ENCODE measurements around the gene ARHGEF17.
"Not testable (repeated sequence)": the region's sequence is repeated elsewhere in the genome, so short reads cannot be mapped to it uniquely, and the experiment has no call there.

Gene ARHGEF17

DNA sequence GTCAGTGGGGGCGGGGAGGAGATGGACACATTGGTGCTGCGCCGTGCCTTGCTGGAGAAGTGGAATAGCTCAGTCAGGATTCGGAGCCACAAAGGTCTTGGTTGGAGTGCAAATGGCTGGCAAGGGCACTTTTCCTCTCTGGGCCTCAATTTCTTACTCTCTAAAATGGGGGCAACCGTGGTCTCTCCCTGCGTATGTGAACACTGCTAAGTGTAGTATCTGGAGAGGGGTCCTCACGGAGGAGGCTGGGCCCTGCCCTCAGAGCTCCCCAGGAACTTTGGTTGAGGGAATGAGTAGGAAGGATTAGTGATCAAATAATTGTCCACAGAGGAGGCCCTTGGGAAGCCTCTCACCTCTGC lies 35.4 kb upstream of the ARHGEF17 start:
- no peak for DNase-seq

DNA sequence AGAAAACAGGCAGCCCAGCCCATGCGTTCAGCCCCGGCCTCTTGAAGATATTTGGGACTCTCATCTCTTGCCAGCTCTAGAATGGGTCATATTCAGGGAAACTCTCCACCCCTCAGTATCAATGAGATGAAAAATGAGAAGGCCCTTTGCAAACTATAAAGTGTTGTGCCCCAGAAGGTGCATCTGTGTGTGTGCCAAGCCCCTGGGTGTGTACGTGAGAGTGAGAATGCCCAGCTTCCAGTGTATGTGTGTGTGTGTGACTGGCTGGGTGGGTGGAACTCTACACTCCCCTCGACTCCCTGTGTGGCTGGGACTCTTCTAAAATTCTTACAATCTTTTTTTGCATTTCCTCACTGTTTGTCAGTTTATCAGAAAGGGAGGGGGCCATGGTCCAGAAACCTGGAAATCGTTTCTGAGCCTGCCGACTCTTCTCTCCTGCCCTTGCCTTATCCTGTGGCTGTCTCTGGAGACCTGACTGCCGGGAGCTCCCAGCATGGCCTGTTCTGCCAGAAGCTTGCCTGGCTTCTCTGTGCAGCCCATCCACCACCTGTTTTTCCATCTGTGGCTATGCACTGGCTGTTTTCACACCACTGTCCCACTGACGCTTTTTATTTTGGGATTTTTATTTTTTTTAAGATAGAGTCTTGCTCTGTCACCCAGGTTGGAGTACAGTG lies 34.7 kb upstream of the ARHGEF17 start:
- no peak for DNase-seq

DNA sequence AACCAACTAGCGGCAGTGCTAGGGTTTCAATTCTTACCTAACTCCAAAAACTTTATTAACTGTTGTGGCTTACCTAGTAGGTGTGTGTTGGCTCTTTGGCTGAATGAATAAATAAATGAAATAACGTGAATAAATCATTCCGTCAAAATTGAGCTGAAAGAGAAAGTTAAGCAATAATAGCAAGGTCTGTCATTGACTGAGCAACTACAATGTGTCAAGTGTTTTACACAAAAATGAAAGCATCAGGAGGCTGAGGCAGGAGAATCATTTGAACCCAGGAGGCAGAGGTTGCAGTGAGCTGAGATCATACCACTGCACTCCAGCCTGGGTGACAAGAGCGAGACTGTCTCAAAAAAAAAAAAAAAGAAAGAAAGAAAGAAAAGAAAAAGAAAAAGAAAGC lies 33.9 kb upstream of the ARHGEF17 start:
- DNase-seq, result not testable (repeated sequence)

GRCh38 chr11:73274722-73275380 lies 33.2 kb upstream of the ARHGEF17 start:
- no peak for DNase-seq

GRCh38 chr11:73275381-73275750 lies 32.7 kb upstream of the ARHGEF17 start:
- DNase-seq, result no peak

DNA sequence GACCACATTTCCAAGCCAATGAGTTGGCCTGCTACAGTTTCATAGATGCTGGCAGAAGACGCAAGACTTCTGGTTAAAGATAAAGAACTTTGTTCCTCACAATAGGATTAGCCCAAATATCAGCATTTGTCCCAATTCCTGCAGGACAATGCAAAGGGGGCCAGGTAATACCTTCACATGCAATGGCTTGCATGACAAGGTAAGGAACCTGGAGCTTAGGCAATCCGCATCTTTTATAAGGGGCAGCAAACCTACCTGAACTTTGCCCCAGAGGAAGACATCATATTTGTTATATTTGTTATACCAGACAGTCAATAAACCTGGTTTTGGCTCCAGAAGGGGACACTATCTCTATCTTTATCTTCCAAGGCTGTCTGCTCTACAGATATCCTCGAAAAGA lies 30.6 kb upstream of the ARHGEF17 start:
- DNase-seq, result no peak

GRCh38 chr11:73280626-73281025 lies 27.4 kb upstream of the ARHGEF17 start:
- DNase-seq, result no peak

- no peak for DNase-seq
These were observed 26.8 kb upstream of the ARHGEF17 start for GRCh38 chr11:73281201-73281741.

GRCh38 chr11:73281796-73282660 lies 26.0 kb upstream of the ARHGEF17 start:
- no peak for DNase-seq

DNA sequence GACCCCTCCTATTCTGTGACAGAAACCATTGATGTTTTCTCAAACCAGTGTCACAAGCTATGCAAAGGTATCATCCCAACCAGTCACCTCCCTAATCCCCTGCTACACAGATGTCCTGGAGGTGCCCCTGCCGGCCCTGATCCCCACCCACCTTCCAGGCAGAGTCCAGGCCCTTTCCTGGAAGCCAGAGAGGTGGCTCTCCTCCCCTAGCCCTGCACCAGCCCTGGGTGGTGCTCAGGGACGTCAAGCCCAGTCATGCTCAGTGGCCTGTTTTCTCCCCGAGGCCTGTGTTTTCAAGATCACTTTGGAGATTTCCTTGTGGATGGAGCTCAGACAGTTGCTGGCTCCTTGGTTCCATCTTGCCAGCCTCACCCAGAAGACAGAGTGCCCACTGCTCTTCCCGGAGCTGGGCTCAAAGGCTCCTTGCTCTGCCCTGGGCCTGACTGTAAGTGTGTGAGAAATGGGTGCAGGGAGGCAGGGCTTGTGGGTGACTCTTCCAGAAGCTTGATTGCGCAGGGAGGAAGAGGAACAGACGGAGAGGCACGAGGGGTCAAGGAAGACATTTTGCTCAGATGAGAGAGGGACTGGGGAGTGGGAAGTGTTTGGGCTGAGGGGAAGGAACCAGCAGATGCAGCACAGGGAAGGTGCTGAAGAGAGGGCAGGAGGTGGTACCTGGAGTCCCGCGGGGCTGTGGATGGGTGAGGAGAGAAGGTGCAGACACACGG lies 24.6 kb upstream of the ARHGEF17 start:
- DNase-seq, result no peak

DNA sequence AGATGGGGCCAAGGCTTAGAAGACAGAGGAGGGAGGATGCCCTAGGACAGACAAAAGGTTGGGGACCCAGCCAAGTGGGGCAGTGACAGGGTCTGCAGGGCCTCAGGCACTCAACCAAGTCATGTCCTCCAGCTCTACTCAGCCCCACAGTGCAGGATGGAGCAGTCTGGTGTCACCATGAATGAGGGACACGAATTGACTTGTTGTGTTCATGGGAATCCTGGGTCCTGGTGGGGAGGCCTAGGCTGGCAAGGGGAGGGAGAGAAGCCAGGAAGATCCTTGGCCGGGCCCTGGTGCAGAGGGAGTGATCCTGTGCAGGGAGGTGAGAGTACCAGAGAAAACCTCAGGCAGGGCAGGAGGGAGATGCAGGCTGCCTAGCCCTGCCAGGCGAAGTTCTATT lies 24.0 kb upstream of the ARHGEF17 start:
- DNase-seq, result no peak

- DNase-seq, result no peak
These were observed 22.4 kb upstream of the ARHGEF17 start for GRCh38 chr11:73285721-73286120.

- no peak for DNase-seq
These were observed 21.8 kb upstream of the ARHGEF17 start for GRCh38 chr11:73286240-73286810.

- DNase-seq, result peak; percentile 9
These were observed 20.5 kb upstream of the ARHGEF17 start for GRCh38 chr11:73287400-73288101.

- no peak for DNase-seq
These were observed 19.7 kb upstream of the ARHGEF17 start for GRCh38 chr11:73288192-73288872.

DNA sequence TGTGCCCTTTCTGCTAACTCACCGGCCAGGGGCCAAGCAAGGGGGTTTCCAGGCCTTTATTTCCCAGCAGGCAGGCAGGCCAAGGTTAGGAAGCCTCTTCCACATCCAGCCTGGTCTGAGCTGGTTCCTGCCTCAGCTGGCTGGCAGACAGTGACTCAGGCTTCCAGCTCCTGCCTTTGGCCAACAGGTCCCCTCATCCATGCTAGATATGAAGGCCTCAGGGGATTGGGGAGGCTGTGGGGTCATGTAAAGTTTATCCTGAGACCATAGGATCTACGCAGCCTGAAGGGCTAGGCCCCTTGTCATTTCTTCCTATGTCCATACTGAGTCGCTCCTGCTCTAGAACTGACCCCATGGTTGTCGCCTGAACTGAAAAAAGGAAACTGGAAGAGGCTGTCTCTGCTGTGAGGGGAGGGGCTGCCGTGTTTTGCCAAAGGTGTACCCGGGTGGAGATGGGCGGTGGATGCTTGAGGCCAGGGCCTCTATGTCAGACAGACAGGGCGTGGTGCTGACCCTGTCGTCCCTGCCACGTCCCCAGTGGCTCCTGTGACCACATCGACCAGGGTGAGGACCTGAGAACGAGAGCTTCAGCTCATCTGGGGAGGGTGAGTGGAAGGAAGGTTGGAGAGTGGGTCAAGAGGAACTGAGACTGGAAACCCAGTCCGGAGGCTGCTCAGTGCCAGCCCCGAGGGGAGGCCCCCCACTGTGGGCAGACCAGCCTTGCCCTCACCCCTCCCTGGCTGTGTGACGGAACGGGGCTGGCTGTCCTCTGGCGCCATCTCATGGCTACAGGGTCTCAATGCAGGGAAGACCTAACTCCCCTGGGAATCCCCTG lies 19.0 kb upstream of the ARHGEF17 start:
- DNase-seq, result peak; percentile 50

DNA sequence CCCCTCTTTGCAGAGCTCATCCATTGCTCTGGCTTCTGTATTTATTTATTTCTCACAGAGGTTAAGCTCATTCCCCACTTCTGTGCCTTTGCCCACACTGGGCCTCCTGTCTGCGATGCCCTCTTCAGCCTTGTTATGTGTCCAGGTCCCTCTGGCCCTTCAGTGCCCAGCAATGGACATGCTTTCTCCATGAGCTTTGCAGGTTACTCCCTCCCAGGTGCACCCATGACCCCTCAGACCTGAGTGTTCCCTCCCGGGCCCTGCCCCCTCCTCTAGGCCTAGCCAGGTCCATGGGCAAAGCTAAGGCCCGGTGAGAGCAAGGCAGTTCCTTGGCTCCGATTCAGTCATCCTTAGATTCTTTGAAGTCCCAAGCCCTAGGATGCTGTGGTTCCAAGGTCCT lies 17.5 kb upstream of the ARHGEF17 start:
- DNase-seq, result no peak

GRCh38 chr11:73291196-73291595 lies 16.9 kb upstream of the ARHGEF17 start:
- DNase-seq, result no peak

- DNase-seq, result no peak
These were observed 16.1 kb upstream of the ARHGEF17 start for GRCh38 chr11:73291781-73292524.

DNA sequence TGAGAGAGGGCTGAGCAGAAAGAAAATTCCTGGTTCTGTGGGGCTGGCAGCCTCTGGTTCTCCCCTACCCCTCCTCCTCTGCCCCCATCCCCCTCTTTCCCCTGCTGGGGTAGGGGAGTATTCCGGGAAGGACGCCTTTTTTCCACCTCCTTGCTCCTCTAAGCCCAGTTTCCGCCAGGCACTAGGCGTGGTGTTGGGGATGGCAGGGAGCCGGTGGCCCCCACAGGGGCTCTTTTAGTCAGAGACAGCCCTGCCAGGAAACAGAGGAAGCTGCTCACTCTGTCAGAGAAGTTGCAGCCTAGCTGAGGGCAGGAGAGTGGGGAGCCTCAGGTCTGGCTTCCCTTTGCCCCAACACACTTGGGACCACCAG lies 15.6 kb upstream of the ARHGEF17 start:
- DNase-seq, result no peak

Data from COR-L47 (cell line).